ENCODE results near the gene VCL. TPM values are rescaled to one million over a fixed set of nuclear protein-coding genes. Genes with fewer than 3 reads are reported as not detected.
A peak's percentile ranks its signal among the peaks of the same experiment; 100 is the strongest.

Gene VCL
- total and polyA plus RNA-seq, 9 of the 15 experiments (the other 6 are each of a cell fraction or from before 2014, with no cell fraction given) = 29.8 to 186 (median 76.4) TPM

DNA sequence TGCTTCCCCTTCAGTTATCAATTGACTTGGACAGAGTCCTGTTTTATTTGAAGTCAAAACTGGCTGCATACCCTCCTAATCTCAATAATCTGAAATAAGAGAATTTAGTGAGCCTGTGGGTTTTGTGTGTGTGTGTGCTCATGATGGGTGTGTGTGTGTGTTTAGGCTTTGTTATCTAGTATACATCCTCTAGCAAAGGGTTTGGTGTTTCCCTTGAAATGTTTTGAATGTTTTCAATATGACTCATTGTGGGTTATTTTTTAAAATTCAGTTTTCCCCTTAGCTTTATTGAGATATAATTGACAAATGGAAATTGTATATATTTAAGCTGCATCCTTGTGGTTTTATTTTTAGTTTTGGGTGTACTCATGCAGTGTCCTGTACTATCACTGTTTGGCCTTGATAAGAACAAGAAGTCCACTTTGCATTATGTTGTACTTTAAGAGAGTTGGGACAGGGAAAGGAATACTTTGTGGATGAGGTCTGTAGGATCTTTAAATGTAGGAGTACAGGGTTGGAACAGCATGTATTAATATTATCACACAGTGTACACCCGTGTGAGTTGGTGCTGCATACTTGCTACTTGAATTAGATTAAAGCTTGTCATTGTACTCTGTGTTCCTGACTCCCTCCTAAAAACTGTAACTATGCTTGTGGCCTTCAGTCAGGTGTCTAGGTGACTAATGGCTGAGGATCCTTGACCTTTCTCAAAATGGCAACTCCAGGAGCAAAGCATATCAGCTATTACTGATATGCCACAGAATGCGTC lies 58.3 kb downstream of the VCL start (continued):
- TF ChIP-seq FOXA3 (CRISPR knock-in tag; conservative IDR thresholded peaks at IDR 0.05 in 1 of 2, IDR thresholded peaks at IDR 0.05 in 1 of 2) = peak in 1 of 2 experiments; percentile 53; a peak in 1 of 4 replicates
- TF ChIP-seq GATAD2B (IDR thresholded peaks at IDR 0.05; ENCODE audit: borderline replicate concordance) = 0 out of 2 replicates have a peak, but pooled peaks have one; percentile 43
- TF ChIP-seq, protein P1, sequence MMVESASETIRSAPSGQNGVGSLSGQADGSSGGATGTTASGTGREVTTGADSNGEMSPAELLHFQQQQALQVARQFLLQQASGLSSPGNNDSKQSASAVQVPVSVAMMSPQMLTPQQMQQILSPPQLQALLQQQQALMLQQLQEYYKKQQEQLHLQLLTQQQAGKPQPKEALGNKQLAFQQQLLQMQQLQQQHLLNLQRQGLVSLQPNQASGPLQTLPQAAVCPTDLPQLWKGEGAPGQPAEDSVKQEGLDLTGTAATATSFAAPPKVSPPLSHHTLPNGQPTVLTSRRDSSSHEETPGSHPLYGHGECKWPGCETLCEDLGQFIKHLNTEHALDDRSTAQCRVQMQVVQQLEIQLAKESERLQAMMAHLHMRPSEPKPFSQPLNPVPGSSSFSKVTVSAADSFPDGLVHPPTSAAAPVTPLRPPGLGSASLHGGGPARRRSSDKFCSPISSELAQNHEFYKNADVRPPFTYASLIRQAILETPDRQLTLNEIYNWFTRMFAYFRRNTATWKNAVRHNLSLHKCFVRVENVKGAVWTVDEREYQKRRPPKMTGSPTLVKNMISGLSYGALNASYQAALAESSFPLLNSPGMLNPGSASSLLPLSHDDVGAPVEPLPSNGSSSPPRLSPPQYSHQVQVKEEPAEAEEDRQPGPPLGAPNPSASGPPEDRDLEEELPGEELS (CRISPR knock-in tag; IDR thresholded peaks at IDR 0.05; ENCODE audit: borderline replicate concordance) = no peak
- TF ChIP-seq, protein P2, sequence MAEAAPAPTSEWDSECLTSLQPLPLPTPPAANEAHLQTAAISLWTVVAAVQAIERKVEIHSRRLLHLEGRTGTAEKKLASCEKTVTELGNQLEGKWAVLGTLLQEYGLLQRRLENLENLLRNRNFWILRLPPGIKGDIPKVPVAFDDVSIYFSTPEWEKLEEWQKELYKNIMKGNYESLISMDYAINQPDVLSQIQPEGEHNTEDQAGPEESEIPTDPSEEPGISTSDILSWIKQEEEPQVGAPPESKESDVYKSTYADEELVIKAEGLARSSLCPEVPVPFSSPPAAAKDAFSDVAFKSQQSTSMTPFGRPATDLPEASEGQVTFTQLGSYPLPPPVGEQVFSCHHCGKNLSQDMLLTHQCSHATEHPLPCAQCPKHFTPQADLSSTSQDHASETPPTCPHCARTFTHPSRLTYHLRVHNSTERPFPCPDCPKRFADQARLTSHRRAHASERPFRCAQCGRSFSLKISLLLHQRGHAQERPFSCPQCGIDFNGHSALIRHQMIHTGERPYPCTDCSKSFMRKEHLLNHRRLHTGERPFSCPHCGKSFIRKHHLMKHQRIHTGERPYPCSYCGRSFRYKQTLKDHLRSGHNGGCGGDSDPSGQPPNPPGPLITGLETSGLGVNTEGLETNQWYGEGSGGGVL (CRISPR knock-in tag; IDR thresholded peaks at IDR 0.05) = no peak
- 0 out of 2 replicates have a peak, but pooled peaks have one; percentile 47 for TF ChIP-seq MTA1 (IDR thresholded peaks at IDR 0.05; ENCODE audit: borderline replicate concordance)
- TF ChIP-seq DPF2 (IDR thresholded peaks at IDR 0.05) = peak; percentile 86
- no peak for TF ChIP-seq ZNF197 (CRISPR knock-in tag; IDR thresholded peaks at IDR 0.05; ENCODE audit: low read depth)
- TF ChIP-seq JUN (IDR thresholded peaks at IDR 0.05; ENCODE audit: borderline replicate concordance, low read depth, low read length) = 0 out of 2 replicates have a peak, but pooled peaks have one; percentile 43
- no peak for TF ChIP-seq JUN (CRISPR knock-in tag; IDR thresholded peaks at IDR 0.05; ENCODE audit: borderline replicate concordance)
- peak; percentile 69 for TF ChIP-seq MEIS2 (IDR thresholded peaks at IDR 0.05; ENCODE audit: partially characterized antibody)
- peak; percentile 48 to 64; a peak in 3 of 4 replicates for TF ChIP-seq KDM1A (IDR thresholded peaks at IDR 0.05)
- TF ChIP-seq MTA2 (IDR thresholded peaks at IDR 0.05; ENCODE audit: low read depth) = no peak; the same call in 1 of the 2 replicates
- no peak for TF ChIP-seq NFATC3 (IDR thresholded peaks at IDR 0.05)
- no peak for TF ChIP-seq ZNF780A (CRISPR knock-in tag; IDR thresholded peaks at IDR 0.05)
- no peak for TF ChIP-seq KLF1 (tag; IDR thresholded peaks at IDR 0.05)
- TF ChIP-seq ARNT (IDR thresholded peaks at IDR 0.05) = 0 out of 4 replicates have a peak, but pooled peaks of 1 of the 2 experiments have one; percentile 43
- no peak for TF ChIP-seq ZC3H8 (IDR thresholded peaks at IDR 0.05)
- TF ChIP-seq FOXK2 (conservative IDR thresholded peaks at IDR 0.05 in 1 of 2, IDR thresholded peaks at IDR 0.05 in 1 of 2; ENCODE audit: low read depth in 2 of 2) = peak in 1 of 2 experiments; percentile 41; a peak in 1 of 4 replicates
- TF ChIP-seq, protein P3, sequence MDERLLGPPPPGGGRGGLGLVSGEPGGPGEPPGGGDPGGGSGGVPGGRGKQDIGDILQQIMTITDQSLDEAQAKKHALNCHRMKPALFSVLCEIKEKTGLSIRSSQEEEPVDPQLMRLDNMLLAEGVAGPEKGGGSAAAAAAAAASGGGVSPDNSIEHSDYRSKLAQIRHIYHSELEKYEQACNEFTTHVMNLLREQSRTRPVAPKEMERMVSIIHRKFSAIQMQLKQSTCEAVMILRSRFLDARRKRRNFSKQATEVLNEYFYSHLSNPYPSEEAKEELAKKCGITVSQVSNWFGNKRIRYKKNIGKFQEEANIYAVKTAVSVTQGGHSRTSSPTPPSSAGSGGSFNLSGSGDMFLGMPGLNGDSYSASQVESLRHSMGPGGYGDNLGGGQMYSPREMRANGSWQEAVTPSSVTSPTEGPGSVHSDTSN (CRISPR knock-in tag; IDR thresholded peaks at IDR 0.05; ENCODE audit: low read depth) = no peak
- TF ChIP-seq, protein P3 (tag; conservative IDR thresholded peaks at IDR 0.05; ENCODE audit: low read depth) = peak; percentile 51; the same call in 1 of the 2 replicates
- peak; percentile 23 for TF ChIP-seq DACH1 (IDR thresholded peaks at IDR 0.05; ENCODE audit: partially characterized antibody)
- TF ChIP-seq CHD1 (IDR thresholded peaks at IDR 0.05; ENCODE audit: low read length) = no peak
- TF ChIP-seq SP1 (CRISPR knock-in tag; IDR thresholded peaks at IDR 0.05) = peak; percentile 45; the same call in 1 of the 2 replicates

All from K562 (cell line).